Pulmonary artery endothelial cell (primary cell): ENCODE data around the gene C11orf21. TPM values are rescaled to one million over a fixed set of nuclear protein-coding genes. Genes with fewer than 3 reads are reported as not detected.

Experiments used
- total RNA-seq: library from RNA; depleted of rRNA; stranded (reverse); fragments of >200 nt; gene quantifications from 2 replicates; pipeline ENCODE4 v1.2.3, GENCODE V29; 2014

C11orf21 gene
- total RNA-seq, 1 donor from 2014 or later = not detected

Other genes with a start within 250 kb of the C11orf21 start
- 0.28 and 3.0 TPM in 2 replicates for gene IGF2, start 162.5 kb downstream of the C11orf21 start, total RNA-seq
- gene INS, start 140.7 kb downstream of the C11orf21 start, total RNA-seq = not detected in 2 replicates
- gene TH, start 130.1 kb downstream of the C11orf21 start, total RNA-seq = not detected in 2 replicates
- gene ASCL2, start 31.3 kb downstream of the C11orf21 start, total RNA-seq = not detected in 2 replicates
- gene TSPAN32, start 95 bp upstream of the C11orf21 start, total RNA-seq = not detected in 2 replicates
- gene CD81, start 75.4 kb upstream of the C11orf21 start, total RNA-seq = 176 and 197 TPM in 2 replicates
- 63.2 and 82.5 TPM in 2 replicates for gene TSSC4, start 98.8 kb upstream of the C11orf21 start, total RNA-seq
- gene TRPM5, start 142.6 kb upstream of the C11orf21 start, total RNA-seq = not detected in 2 replicates
- gene KCNQ1, start 143.1 kb upstream of the C11orf21 start, total RNA-seq = 0.04 and 0.07 TPM in 2 replicates